CD4-positive, alpha-beta memory T cell (primary cell): ENCODE results near the gene SLAMF8. TPM values are rescaled to one million over a fixed set of nuclear protein-coding genes. Genes with fewer than 3 reads are reported as not detected.

Experiments
- CTCF ChIA-PET: fragments of 350-600 bp; sonication (Branson Sonifier 250); formaldehyde crosslinking; loops from one replicate; lab custom pipeline; 2021; ENCODE audit warnings: inconsistent platforms; ENCODE audit not compliant: partially characterized antibody; lab: Charles Lee
- POLR2A ChIA-PET: fragments of 350-600 bp; sonication (Branson Sonifier 250); formaldehyde crosslinking; loops from one replicate; lab custom pipeline; 2021; ENCODE audit not compliant: partially characterized antibody; lab: Charles Lee
- DNase-seq, 5 donors: peaks; one replicate each; pipeline versions ENCODE4 v3.0.0 to v3.0.0-alpha.2; 2020 to 2022; ENCODE audit warnings: mixed read lengths in 1 of 5
- H3K27ac ChIP-seq: one replicate; pipeline ENCODE4 v1.7.0; 2013; ENCODE audit warnings: low read depth, low read length
- H3K27me3 ChIP-seq: 2 replicates; pipeline ENCODE4 v1.7.0; 2013; ENCODE audit warnings: mild to moderate bottlenecking, low read length, moderate library complexity; ENCODE audit not compliant: insufficient read depth
- H3K36me3 ChIP-seq: 2 replicates; pipeline ENCODE4 v1.7.0; 2013; ENCODE audit warnings: mild to moderate bottlenecking, low read length, moderate library complexity; ENCODE audit not compliant: insufficient read depth
- H3K4me1 ChIP-seq: 2 replicates; pipeline ENCODE4 v1.7.0; 2013; ENCODE audit warnings: mild to moderate bottlenecking, low read length, moderate library complexity; ENCODE audit not compliant: insufficient read depth
- H3K4me3 ChIP-seq, 2 donors: one replicate each; pipeline ENCODE4 v1.7.0; 2013; ENCODE audit warnings: low read length in 2 of 2, mild to moderate bottlenecking in 1 of 2
- H3K9me3 ChIP-seq, 2 donors: one replicate each; pipeline ENCODE4 v1.7.0; 2013; ENCODE audit warnings: low read length in 2 of 2, control low read depth in 1 of 2; ENCODE audit not compliant: control insufficient read depth in 1 of 2
- H3K27ac Mint-ChIP-seq, 7 donors: one replicate each; pipeline ENCODE4 v1.8.0; 2020 to 2021; ENCODE audit warnings: mixed read lengths in 7 of 7, mild to moderate bottlenecking in 6 of 7, inconsistent platforms in 3 of 7, moderate library complexity in 3 of 7
- H3K27me3 Mint-ChIP-seq, 2 donors: one replicate each; pipeline ENCODE4 v1.8.0; 2020 to 2021; ENCODE audit warnings: mixed read lengths in 2 of 2
- H3K36me3 Mint-ChIP-seq, 2 donors: one replicate each; pipeline ENCODE4 v1.8.0; 2020 to 2021; ENCODE audit warnings: mixed read lengths in 2 of 2, inconsistent platforms in 1 of 2, mild to moderate bottlenecking in 1 of 2
- H3K4me1 Mint-ChIP-seq, 4 donors: one replicate each; pipeline ENCODE4 v1.8.0; 2020 to 2021; ENCODE audit warnings: mixed read lengths in 4 of 4, mild to moderate bottlenecking in 1 of 4
- H3K4me3 Mint-ChIP-seq, 8 donors: one replicate each; pipeline ENCODE4 v1.8.0; 2020 to 2021; ENCODE audit warnings: mixed read lengths in 8 of 8, mild to moderate bottlenecking in 7 of 8, moderate library complexity in 6 of 8, inconsistent platforms in 3 of 8
- H3K9me3 Mint-ChIP-seq, 8 donors: one replicate each; pipeline ENCODE4 v1.8.0; 2020 to 2021; ENCODE audit warnings: mixed read lengths in 8 of 8, mild to moderate bottlenecking in 5 of 8, inconsistent platforms in 3 of 8, moderate library complexity in 1 of 8
- intact Hi-C: fragments of 100-400 bp; cut with micrococcal nuclease; formaldehyde crosslinking; loops from one replicate; pipeline ENCODE4 v1.15.1; 2023
- polyA plus RNA-seq, 2 donors: library from polyadenylated mRNA; unstranded; fragments of 300-500 nt; fragmentation: Illumina TruSeq; gene quantifications; one replicate each; pipeline ENCODE4 v1.2.3, GENCODE V29; 2021
- total RNA-seq, 2 experiments: library from RNA; stranded (reverse); gene quantifications; one replicate each; pipeline ENCODE4 v1.2.3, GENCODE V29; 2021

SLAMF8 gene
- total and polyA plus RNA-seq, 4 experiments from 2014 or later, result 2.0 TPM; not detected in 2

- Histone ChIP-seq H3K36me3 (no peaks in the 10 kb centered on the region), H3K4me1 (peaks cover 4% of the 10 kb centered on the region), H3K27ac (no peak overlapping the region), H3K27me3 (no peaks in the 10 kb centered on the region), H3K4me3 (no peak overlapping the region), H3K9me3 (no peaks in the 10 kb centered on the region)
- H3K27ac Mint-ChIP-seq, result no peak overlapping the region
- no peak overlapping the region for H3K4me3 Mint-ChIP-seq
- H3K9me3 Mint-ChIP-seq, result no peaks in the 10 kb centered on the region
- no peaks in the 10 kb centered on the region for H3K36me3 Mint-ChIP-seq
- intact Hi-C loops, result no loop called here
- peaks cover 6 to 7% of the 10 kb centered on the region in 2 donors for H3K27me3 Mint-ChIP-seq
- H3K4me1 Mint-ChIP-seq, result peaks cover 7 to 34% (median 23%) of the 10 kb centered on the region in 4 donors
- ChIA-PET CTCF (interaction anchor here (1.2 to 10.7 kb wide), 3 partner anchors 11 to 107 kb away, joined by 3 to 116 read pairs (median 41); no protein-coding TSS in a partner anchor), POLR2A (no interaction called here)
- DNase-seq, result no peak
Measured at GRCh38 chr1:159786465-159786864, 40.2 kb upstream of the SLAMF8 start.

- Mint-ChIP-seq H3K4me1 (peaks cover 3 to 29% (median 18%) of the 10 kb centered on the region in 4 donors), H3K9me3 (no peaks in the 10 kb centered on the region), H3K36me3 (no peaks in the 10 kb centered on the region), H3K4me3 (no peak overlapping the region), H3K27me3 (peaks cover 7% of the 10 kb centered on the region in 2 donors), H3K27ac (no peak overlapping the region)
- intact Hi-C loops, result no loop called here
- Histone ChIP-seq H3K27me3 (no peaks in the 10 kb centered on the region), H3K36me3 (no peaks in the 10 kb centered on the region), H3K9me3 (no peaks in the 10 kb centered on the region), H3K4me1 (no peaks in the 10 kb centered on the region), H3K4me3 (no peak overlapping the region), H3K27ac (no peak overlapping the region)
- DNase-seq, result no peak
- CTCF ChIA-PET, result interaction anchor here (1.0 to 10.7 kb wide), 4 partner anchors 8 to 106 kb away, joined by 3 to 116 read pairs (median 22); no protein-coding TSS in a partner anchor
- POLR2A ChIA-PET, result no interaction called here
Measured at GRCh38 chr1:159786966-159787365, 39.7 kb upstream of the SLAMF8 start.

- Histone ChIP-seq H3K4me1 (no peaks in the 10 kb centered on the region), H3K9me3 (no peaks in the 10 kb centered on the region), H3K27ac (no peak overlapping the region), H3K36me3 (no peaks in the 10 kb centered on the region), H3K27me3 (no peaks in the 10 kb centered on the region), H3K4me3 (no peak overlapping the region)
- H3K4me1 Mint-ChIP-seq, result peaks cover 0 to 5% (median 2%) of the 10 kb centered on the region in 4 donors
- intact Hi-C loops, result loop anchor here (10.0 kb wide), 2 partner anchors 626 to 656 kb away; no protein-coding TSS in a partner anchor
- no peaks in the 10 kb centered on the region for H3K9me3 Mint-ChIP-seq
- peaks cover 7 to 14% of the 10 kb centered on the region in 2 donors for H3K27me3 Mint-ChIP-seq
- ChIA-PET CTCF (interaction anchor here (0.8 to 10.7 kb wide), 11 partner anchors 8 to 217 kb away, joined by 3 to 116 read pairs (median 3); partner anchors contain the start of genes DUSP23 and IGSF9), POLR2A (interaction anchor here (1.0 to 1.4 kb wide), 2 partner anchors 10 to 134 kb away, joined by 3 to 4 read pairs; partner anchors contain the start of gene DUSP23)
- H3K4me3 Mint-ChIP-seq, result no peak overlapping the region
- no peaks in the 10 kb centered on the region for H3K36me3 Mint-ChIP-seq
- DNase-seq, result no peak
- H3K27ac Mint-ChIP-seq, result no peak overlapping the region
Measured at GRCh38 chr1:159790237-159790917, 36.3 kb upstream of the SLAMF8 start.

DNA sequence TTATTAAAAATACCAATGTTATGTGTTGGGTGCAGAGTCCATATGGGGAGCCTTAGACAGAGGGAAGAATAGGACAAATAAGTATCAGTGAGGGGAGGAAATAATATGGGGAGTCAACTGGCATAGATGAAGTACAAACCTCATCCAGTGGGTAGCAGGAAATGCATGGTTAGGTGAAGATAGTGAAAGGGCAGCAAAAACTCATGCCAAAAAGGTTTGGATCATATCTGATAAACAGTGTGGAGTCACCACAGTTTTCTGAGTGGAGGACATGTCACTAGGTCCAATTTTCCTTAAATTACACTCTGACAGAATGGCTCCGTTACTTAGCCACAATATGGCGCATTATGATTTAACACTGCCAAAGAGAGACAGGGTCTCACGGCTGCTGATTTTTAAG, 35.6 kb upstream of the SLAMF8 start:
- ChIA-PET CTCF (no interaction called here), POLR2A (no interaction called here)
- DNase-seq, result no peak
- H3K27ac Mint-ChIP-seq, result peak overlapping the region in 1 of 7 donors; percentile 12
- no peak overlapping the region for H3K4me3 Mint-ChIP-seq
- H3K9me3 Mint-ChIP-seq, result no peaks in the 10 kb centered on the region
- Histone ChIP-seq H3K27ac (no peak overlapping the region), H3K9me3 (no peaks in the 10 kb centered on the region), H3K36me3 (no peaks in the 10 kb centered on the region), H3K27me3 (no peaks in the 10 kb centered on the region), H3K4me3 (no peak overlapping the region), H3K4me1 (no peaks in the 10 kb centered on the region)
- peaks cover 7 to 14% of the 10 kb centered on the region in 2 donors for H3K27me3 Mint-ChIP-seq
- intact Hi-C loops, result loop anchor here (10.0 kb wide), 2 partner anchors 626 to 656 kb away; no protein-coding TSS in a partner anchor
- no peaks in the 10 kb centered on the region for H3K36me3 Mint-ChIP-seq
- no peaks in the 10 kb centered on the region for H3K4me1 Mint-ChIP-seq

DNA sequence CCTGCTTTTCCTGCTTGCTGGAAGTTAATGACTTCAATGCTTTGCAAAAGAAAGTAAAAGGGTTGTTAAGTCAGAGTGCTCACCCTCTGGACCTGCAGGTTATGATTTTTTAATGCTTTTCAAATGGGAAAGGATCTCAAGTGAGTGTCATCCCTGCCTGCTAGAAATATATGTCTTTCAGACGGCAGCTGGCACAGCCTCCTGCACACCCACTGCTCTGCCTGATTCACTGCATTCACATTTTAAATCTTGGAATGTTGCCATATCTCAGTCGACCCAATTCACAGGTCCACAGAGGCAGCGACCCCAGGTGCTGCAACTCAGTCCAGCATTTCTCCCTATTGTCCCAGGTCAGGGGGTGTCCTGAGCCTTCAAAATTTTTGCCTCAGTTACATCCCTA, 35.2 kb upstream of the SLAMF8 start:
- Histone ChIP-seq H3K9me3 (no peaks in the 10 kb centered on the region), H3K27ac (no peak overlapping the region), H3K4me1 (no peaks in the 10 kb centered on the region), H3K27me3 (no peaks in the 10 kb centered on the region), H3K4me3 (no peak overlapping the region), H3K36me3 (no peaks in the 10 kb centered on the region)
- Mint-ChIP-seq H3K9me3 (no peaks in the 10 kb centered on the region), H3K4me3 (no peak overlapping the region), H3K4me1 (no peaks in the 10 kb centered on the region), H3K36me3 (no peaks in the 10 kb centered on the region), H3K27ac (no peak overlapping the region), H3K27me3 (peaks cover 7 to 14% of the 10 kb centered on the region in 2 donors)
- intact Hi-C loops, result loop anchor here (10.0 kb wide), 2 partner anchors 627 to 657 kb away; no protein-coding TSS in a partner anchor
- ChIA-PET CTCF (no interaction called here), POLR2A (no interaction called here)
- no peak for DNase-seq

DNA sequence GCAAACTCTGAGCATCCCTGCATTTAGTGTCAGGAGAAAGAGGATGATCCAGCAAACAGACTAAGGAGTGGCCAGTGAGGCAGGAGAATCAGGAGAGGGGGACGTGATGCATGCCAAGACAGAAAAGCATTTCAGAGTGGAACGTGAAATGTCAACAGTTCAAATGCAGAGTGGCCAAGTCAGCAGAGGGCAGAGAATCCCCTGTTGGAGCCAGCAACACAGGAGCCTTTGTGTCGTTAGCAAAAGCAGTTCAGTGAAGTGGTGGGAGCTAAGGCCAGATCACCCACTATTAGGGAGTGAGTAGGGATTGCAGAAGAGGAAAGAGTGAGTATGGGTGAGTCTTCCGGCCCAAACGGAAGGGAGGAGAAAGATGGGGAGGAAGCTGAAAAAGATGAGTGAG, 31.1 kb upstream of the SLAMF8 start:
- H3K9me3 Mint-ChIP-seq, result no peaks in the 10 kb centered on the region
- H3K36me3 Mint-ChIP-seq, result no peaks in the 10 kb centered on the region
- Histone ChIP-seq H3K4me1 (peaks cover 17% of the 10 kb centered on the region), H3K4me3 (no peak overlapping the region), H3K9me3 (no peaks in the 10 kb centered on the region), H3K27me3 (no peaks in the 10 kb centered on the region), H3K36me3 (no peaks in the 10 kb centered on the region), H3K27ac (no peak overlapping the region)
- POLR2A ChIA-PET, result no interaction called here
- no peak for DNase-seq
- intact Hi-C loops, result loop anchor here (10.0 kb wide), 2 partner anchors 631 to 661 kb away; no protein-coding TSS in a partner anchor
- H3K4me1 Mint-ChIP-seq, result peaks cover 17 to 21% (median 19%) of the 10 kb centered on the region in 4 donors
- CTCF ChIA-PET, result interaction anchor here (8.3 to 13.6 kb wide), 2 partner anchors 95 to 212 kb away, joined by 77 to 571 read pairs; no protein-coding TSS in a partner anchor
- no peak overlapping the region for H3K27ac Mint-ChIP-seq
- H3K27me3 Mint-ChIP-seq, result peaks cover 12% of the 10 kb centered on the region in 2 donors
- no peak overlapping the region for H3K4me3 Mint-ChIP-seq

DNA sequence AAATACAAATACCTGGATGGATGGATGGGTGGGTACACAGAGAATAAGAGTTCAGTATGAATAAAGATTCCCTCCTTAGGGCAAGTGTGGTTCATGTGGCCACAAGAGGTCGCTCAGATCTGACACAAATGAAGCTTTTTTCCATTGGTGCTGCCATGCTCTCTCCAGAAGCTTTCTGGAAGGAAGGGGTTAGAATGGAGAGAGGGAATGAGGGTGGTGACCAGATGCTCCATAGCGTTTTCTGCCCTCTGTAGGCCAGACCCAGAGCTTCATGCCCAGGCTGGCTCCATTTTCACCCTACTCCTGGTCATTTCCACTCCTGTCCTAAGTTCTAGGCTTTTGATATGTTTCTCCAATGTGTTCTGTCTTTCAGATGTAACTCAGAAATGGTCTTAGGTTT, 27.8 kb upstream of the SLAMF8 start:
- ChIA-PET CTCF (interaction anchor here (0.9 to 13.6 kb wide), 36 partner anchors 10 to 232 kb away, joined by 3 to 571 read pairs (median 6); partner anchors contain the start of genes DUSP23, IGSF9, SLAMF8 and TAGLN2), POLR2A (interaction anchor here (0.5 to 4.4 kb wide), 8 partner anchors 16 to 445 kb away, joined by 3 to 26 read pairs (median 6); partner anchors contain the start of genes DUSP23, SLAMF8 and TAGLN2)
- DNase-seq, result peak in 4 of 5 donors; percentile 35 to 48 (median 42)
- H3K9me3 Mint-ChIP-seq, result no peaks in the 10 kb centered on the region
- H3K27ac Mint-ChIP-seq, result peak overlapping the region in 1 of 7 donors; percentile 36
- H3K36me3 Mint-ChIP-seq, result no peaks in the 10 kb centered on the region
- peaks cover 22 to 39% (median 28%) of the 10 kb centered on the region in 4 donors for H3K4me1 Mint-ChIP-seq
- Histone ChIP-seq H3K4me3 (no peak overlapping the region), H3K36me3 (no peaks in the 10 kb centered on the region), H3K9me3 (no peaks in the 10 kb centered on the region), H3K27me3 (no peaks in the 10 kb centered on the region), H3K4me1 (peaks cover 23% of the 10 kb centered on the region), H3K27ac (no peak overlapping the region)
- H3K27me3 Mint-ChIP-seq, result peaks cover 2 to 6% of the 10 kb centered on the region in 2 donors
- peak overlapping the region in 1 of 8 donors; percentile 18 for H3K4me3 Mint-ChIP-seq
- intact Hi-C loops, result loop anchor here (1.0 to 10.0 kb wide), 7 partner anchors 19 to 664 kb away; partner anchors contain the start of genes DUSP23 and IGSF9
